ENCODE results near the gene SHISA9. TPM values are rescaled to one million over a fixed set of nuclear protein-coding genes. Genes with fewer than 3 reads are reported as not detected.

The SHISA9 gene
- total RNA-seq, 1 donor from 2014 or later: 0.99 TPM

DNA sequence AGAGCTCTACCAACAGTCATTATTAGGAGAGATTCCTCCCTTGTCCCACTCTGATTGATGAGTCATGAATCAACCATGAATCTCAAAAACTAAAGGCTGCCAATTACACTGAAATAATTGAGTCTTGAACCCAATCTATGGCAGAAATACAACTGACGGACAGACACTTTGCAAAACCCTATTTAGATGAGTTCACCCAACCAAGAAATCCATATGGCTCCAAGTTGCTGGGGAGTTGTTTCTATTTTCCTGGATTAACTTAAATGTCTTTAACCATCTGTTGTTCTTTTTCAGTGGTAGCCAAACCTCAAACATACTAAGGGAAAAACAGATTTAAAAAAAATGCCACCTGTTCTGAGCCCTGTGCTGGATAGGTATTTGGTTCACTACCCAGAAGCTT, 151.0 kb downstream of the SHISA9 start:
- ATAC-seq (no peak), DNase-seq (no peak)
- intact Hi-C loops (cut with micrococcal nuclease): no loop called here

DNA sequence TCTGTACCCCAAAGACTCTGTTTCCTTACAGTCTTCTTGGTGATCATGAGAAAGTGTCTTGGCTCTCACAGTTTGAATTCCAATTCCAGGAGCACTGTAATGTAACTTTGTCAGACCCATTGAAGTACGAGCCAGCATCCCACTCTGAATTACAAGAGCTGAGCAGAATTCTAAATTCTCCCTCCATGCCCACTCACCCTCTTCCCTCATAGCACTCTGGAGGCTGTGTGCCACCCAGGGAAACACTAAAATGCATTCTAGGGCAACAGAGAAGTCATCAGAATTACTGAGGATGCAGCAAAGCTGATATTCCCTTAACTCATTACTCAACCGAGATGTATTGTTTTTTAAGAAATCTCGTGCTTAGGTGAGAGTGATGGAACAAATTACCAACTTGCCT, 154.1 kb downstream of the SHISA9 start:
- intact Hi-C loops (cut with micrococcal nuclease): no loop called here
- DNase-seq (no peak), ATAC-seq (no peak)

DNA sequence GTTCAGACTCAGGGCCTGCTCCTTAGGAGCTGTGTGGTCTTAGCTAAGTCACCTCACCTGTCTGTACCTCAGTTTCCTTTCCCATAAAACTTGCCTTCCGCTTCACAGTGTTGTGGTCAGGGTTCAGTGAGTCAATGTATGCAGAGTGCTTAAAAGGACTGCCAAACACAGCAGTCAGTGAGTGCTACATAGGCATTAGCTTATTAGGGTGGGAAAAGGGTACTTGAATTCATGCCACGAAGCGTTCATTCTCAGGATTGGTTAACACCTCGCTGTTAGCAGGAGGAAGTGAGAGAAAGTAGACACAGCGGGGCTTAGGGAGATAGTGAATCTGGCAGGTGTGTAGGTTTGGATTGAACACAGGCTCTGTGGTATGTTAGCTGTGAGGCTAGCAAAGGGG, 155.2 kb downstream of the SHISA9 start:
- ATAC-seq (no peak), DNase-seq (no peak)
- intact Hi-C loops (cut with micrococcal nuclease): no loop called here

DNA sequence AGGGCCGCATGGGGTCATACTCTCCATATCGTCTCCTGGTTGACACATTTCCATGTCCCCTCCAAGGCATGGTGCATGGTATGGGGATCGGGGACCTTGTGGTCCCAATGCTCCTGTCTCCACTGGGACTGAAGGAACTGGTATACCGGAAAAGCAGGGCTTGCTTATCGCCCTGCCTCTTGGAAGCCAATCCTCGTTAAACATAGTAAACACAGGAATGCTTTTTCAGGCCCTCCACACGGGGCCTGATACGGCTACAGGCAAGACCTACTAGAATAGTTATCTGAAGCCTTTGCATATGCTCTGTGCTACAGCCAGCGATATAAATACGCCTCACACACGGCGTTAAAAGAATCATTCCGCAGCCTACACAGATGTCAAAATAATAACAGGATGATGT, 159.5 kb downstream of the SHISA9 start:
- ATAC-seq (no peak), DNase-seq (no peak)
- intact Hi-C loops (cut with micrococcal nuclease): no loop called here

DNA sequence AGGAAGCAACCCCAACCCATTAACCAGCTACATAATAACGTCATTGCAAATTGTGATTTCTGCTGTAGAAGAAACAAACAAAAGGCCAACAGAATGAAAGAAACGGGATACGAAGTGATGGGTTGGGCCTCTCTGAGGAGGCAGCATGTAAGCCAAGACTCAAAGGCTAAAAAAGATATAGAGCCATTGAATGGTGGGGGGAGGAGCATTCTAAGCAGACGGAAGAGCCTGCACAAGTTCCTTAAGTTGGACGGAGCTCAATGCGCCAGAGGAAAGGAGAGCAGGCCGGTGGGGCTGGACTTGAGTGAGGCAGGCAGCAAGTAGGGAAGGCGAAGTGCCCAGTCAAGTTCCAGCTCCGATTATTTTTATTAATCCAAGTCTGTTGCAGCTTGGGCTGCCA, 160.3 kb downstream of the SHISA9 start:
- intact Hi-C loops (cut with micrococcal nuclease): no loop called here
- ATAC-seq (no peak), DNase-seq (no peak)

DNA sequence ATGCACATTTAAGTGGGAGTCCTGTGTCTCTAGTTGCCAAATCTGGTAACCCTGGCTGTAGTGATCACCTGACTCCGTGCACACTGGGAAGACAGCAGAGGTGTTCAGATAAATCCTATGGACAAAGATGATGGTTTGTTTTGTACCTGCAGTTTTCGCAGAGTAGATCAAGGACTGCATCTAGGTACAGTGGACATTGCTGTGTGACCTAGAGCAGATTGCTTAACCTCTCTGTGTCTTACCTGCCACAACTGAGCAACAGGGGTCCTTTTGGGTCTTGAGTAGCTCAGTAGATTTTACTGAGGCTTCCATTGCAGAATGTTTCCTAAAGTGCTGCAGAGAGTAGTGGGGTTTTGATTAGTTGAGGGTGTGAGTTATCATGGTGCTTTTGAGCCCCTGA, 160.8 kb downstream of the SHISA9 start:
- DNase-seq (no peak), ATAC-seq (no peak)
- intact Hi-C loops (cut with micrococcal nuclease): no loop called here

DNA sequence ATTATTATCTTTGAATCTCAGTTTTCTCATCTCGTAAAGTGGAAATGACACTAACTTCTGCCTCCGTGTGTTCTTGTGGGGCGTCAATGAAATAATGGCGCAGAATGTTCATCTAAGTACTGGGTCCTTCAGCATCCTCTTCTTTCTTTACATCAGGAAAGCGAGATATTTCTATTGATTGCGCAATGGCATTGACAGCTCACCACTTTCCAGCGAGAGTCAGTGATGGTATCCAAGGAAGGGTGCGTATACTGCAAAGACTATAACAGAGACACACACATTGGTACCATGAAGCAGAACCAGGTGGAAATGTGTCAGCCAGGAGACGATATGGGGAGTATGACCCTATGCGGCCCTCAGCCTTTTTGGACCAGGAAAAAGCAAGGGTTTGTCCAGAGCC, 162.1 kb downstream of the SHISA9 start:
- ATAC-seq: no peak
- intact Hi-C loops (cut with micrococcal nuclease): no loop called here
- DNase-seq: no peak

DNA sequence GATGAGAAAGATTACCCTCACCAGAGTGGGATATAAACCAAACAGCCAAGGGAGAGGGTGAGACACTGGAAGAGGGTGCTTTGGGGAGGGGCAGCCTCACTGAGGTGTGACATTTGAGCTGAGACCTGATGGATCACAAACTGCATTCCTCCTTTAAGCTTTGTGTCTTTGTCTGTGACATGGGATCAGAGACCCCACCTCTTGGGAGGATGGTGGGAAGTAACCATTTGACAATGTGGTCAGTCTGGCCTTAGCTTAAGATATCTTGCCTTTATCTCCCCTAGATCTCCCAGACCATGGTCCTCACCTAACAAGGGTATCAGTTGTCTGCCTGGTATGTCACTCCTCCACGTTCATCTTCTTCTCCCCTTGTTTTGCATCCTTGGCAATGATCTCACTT, 163.4 kb downstream of the SHISA9 start:
- DNase-seq: no peak
- intact Hi-C loops (cut with micrococcal nuclease): no loop called here
- ATAC-seq: no peak

DNA sequence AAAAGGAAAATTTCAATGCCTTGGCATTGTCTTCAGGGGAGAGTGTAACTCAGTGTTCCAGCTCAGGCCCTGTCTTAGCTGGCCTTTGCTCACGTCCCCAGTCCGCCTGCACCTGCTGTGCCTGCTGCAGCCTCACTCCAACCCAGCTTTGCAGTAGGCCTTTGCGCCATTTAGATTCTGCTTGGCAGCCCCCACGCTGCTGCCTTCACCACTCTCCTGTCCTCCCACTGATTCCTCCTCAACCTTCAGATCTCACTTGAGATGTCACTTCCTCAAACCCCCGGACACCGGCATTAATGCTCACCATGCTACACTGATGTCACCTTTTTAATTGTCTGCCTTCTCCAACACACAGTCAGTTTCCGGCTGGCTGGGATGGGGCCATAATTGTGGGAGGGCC, 166.2 kb downstream of the SHISA9 start:
- intact Hi-C loops (cut with micrococcal nuclease): no loop called here
- ATAC-seq: no peak
- no peak for DNase-seq

DNA sequence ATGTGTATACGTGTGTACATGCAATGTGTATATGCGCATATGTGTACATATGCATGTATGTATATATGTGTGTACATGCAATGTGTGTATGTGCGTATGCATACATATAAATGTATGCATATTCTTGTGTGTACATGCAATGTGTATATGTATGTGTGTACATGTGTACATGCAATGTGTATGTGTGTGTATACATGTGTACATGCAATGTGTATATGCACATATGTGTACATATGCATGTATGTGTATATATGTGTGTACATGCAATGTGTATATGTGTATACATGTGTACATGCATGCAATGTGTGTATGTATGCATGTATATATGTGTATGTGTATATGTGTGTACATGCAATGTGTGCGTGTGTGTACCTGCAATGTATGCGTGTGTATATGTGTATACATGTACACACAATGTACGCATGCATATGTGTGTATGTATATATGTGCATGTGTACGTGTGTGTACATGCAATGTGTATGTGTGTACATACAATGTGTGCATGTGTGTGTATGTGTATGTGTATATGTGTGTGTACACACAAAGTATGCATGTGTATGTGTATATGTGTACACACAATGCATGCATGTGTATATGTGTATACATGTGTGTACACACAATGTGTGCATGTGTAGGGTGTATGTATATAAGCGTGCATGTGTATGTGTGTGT, 167.7 kb downstream of the SHISA9 start:
- no peak for ATAC-seq
- DNase-seq: no peak
- intact Hi-C loops (cut with micrococcal nuclease): no loop called here

DNA sequence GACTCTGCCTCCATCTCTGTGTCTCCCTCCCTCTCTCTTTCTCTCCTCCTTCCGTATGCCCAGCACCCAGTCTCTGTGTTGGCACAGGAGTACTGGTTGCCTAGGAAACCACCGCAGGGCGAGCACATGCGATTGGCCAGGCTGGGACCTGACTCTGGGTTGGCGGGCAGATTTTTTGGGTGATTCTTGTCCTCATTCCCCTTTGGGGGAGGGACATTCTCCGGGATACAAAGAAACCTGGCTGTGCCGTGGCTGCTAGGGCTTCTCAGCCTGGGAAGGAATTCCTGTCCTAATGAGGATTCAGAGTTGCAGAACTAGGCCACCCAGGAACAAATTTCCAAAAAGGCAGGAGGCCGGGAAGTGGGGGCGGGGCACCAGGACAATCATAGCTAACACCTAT, 168.9 kb downstream of the SHISA9 start:
- no peak for DNase-seq
- ATAC-seq: no peak
- intact Hi-C loops (cut with micrococcal nuclease): no loop called here

DNA sequence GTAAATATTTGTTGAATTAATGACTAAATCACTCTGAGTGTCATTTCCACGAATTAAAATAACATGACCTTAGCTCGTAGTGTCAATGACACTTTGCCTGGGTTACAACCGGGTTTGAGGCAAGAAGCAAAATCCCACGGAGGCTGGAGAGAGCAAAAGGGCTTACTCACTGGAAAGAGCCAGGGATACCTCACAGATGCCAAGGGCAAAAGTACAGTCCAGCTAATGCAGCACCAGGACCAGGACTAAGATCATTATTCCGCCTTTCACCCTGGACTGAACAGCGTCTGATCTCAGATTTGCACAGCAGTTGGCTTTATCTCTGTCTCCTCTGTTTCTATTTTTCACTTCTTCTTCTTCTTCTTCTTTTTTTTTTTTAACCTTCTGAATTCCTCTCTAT, 175.5 kb downstream of the SHISA9 start:
- intact Hi-C loops (cut with micrococcal nuclease): no loop called here
- no peak for ATAC-seq
- no peak for DNase-seq

DNA sequence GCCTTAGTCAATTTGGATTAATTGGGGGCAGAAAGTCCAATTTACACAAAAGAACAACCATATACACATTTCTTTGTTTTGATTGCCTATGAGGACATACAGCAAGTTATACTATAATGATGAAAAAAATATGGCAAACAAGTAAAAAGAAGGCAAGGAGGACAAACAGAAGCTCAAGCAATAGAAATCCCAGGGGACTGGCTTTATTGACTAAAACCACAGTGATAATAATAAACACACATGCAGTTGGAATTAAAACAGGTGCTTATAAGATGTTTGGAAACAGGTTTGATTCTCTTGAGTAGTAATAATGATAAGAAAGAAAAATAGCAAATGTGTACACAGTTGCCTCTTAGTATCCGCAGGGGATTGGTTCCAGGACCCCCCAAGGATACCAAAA, 176.4 kb downstream of the SHISA9 start:
- intact Hi-C loops (cut with micrococcal nuclease): no loop called here
- no peak for DNase-seq
- ATAC-seq: no peak

DNA sequence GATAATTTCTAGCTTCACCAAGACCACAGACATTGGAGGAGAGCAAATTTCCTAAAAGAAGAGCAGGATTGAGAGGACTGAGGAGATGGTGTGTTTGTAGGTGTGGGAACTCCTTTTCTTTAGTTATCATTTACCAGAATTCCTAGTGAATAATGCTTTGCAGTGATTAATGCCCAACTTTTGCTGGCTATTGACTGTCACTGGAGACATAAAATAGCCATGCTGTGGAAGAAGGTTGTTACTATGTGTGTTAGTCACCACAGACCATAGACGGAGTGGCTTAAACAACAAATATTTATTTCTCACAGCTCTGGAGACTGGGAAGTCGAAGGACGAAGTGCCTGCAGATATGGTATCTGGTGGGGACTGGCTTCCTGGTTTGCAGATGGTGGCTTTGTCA, 179.1 kb downstream of the SHISA9 start:
- intact Hi-C loops (cut with micrococcal nuclease): no loop called here
- DNase-seq (no peak), ATAC-seq (no peak)

DNA sequence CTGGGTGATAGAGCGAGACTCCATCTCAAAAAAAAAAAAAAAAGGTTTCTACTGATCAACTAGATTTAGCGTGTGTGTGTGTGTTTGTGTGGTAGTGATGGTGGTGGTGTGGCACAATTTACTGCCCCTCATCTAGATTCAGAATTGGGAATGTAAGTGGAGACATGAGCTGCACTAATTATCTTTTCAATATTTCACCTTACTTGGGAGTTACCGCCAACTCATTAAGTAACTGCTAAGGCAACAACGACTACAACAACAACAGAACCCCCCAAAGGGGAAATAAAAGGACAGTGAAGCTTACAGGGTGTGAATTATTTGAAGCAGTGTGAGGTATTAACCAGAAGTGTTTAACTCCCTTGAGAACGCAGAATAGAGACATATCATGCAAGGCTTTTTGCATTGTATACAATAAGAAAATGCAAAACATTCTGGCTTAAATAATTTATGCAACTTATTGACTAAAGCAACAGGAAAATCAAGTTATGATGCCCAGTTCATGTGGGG, 180.5 kb downstream of the SHISA9 start:
- DNase-seq (no peak), ATAC-seq (no peak)
- intact Hi-C loops (cut with micrococcal nuclease): no loop called here

DNA sequence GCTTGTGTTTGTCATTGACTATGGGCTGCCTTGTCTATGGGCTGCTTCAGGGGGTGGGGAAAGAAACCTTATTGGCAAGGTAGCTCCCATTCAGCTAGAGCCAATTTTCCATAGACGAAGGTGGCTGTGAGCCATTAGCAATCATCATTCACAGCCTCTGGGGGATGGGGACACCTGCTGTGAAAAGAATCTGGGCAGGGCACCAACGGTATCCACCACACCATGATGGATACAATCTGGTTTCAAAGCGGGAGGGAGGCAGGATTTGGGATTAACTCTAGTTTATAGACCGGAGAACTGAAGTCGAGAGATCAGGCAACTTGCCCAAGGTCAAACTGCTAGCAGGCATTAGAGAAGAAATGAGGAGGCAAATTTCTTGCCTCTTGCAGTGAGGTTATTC, 182.3 kb downstream of the SHISA9 start:
- no peak for ATAC-seq
- no peak for DNase-seq

DNA sequence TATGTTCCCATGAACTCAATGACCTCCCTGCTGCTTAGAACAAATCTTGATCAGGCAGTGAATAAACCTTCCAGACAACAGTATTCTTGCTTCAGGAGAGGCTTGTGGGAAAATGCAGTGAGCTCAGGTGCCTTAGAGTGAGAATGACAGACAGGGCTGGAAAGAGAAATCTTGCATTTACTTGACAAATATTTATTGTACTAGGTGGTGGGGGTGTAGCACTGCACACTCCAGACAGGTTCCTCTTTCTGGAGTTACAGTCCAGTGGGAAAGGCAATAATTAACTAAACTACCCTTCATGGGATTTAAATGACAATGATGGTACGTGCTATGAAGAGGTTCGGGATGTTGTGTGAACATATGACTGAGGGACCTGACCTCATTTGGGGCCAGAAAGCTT, 182.9 kb downstream of the SHISA9 start:
- DNase-seq (no peak), ATAC-seq (no peak)
- intact Hi-C loops (cut with micrococcal nuclease): no loop called here

More for the DNA sequence above, 182.3 kb downstream of the SHISA9 start:
- intact Hi-C loops (cut with micrococcal nuclease): no loop called here

DNA sequence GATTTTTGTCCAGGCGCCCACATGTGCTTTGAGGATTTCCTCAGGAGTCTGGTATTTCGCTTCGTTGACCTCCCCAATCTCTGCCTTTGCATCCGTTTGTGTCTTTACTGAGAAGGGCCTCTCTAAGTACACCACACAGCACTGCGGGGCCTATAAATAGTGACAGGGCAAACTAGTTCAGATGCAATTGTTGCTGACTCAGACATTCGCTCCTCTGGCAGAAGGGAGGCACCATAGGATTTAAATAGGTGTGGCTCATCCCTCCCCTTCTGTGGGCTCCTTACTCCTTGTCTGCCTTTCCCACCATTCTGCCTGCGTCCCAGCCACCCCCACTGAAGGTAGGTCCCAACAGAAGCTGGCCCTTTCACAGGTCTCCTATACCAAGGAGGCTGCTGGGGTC, 192.3 kb downstream of the SHISA9 start:
- DNase-seq (no peak), ATAC-seq (no peak)
- intact Hi-C loops (cut with micrococcal nuclease): no loop called here

DNA sequence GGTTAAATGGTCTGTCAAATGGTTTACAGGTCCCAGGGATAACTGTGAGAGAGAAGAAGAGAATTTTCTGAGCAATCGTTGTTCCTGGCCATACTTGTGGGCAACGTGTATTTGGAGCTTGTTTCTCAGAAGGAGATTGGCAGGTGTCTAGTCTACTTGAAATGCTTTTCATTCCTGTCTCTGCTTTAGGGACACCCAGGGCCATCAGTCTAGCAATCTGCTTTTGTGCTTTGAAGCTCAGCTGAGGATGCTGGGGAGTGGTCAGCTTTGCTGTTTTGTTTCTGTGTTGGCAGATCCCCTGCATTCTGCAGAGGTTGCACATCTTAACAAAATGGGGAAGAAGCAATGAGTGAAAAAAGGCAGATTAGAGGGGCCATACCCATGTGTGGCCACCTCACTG, 193.7 kb downstream of the SHISA9 start:
- no peak for DNase-seq
- intact Hi-C loops (cut with micrococcal nuclease): no loop called here
- ATAC-seq: no peak

DNA sequence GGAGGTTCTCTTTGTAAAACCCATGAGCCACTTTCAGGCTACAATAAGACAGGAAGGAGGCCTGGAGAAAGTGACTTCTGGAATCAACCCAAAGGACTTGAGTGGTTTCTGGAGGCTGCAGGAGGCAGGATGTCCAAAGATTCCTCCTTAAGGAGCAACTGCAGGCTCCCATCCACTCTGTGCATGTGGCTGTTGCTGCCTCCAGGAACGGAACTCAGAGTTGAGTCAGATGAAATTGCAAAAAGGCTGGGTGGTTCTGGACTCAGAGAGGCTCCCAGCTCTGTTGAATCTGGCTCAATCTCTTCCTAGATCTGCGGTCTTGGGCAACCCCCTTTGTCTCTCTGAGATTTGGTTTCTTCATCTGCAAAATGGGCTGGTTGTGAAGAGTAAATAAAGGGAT, 197.1 kb downstream of the SHISA9 start:
- intact Hi-C loops (cut with micrococcal nuclease): no loop called here
- ATAC-seq (no peak), DNase-seq (no peak)

DNA sequence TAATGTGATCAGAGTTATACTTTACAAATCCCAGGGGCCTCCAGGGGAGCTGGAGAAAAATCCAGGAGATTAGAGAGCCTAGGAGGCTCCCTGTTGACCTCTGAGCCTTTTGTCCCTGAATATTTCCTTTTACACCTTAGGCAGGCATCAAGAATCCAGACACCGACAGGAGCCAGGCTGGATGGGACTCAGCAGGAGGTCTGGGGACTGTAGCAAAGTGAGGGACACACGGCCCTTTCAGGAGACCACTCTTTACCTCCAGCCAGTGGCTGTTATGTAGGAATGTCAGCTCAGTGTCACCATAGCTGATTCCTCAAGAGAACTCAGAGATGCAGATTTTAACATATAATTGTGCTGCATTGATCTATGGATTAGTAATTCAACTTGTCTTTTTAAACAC, 198.4 kb downstream of the SHISA9 start:
- ATAC-seq: no peak
- intact Hi-C loops (cut with micrococcal nuclease): no loop called here

DNA sequence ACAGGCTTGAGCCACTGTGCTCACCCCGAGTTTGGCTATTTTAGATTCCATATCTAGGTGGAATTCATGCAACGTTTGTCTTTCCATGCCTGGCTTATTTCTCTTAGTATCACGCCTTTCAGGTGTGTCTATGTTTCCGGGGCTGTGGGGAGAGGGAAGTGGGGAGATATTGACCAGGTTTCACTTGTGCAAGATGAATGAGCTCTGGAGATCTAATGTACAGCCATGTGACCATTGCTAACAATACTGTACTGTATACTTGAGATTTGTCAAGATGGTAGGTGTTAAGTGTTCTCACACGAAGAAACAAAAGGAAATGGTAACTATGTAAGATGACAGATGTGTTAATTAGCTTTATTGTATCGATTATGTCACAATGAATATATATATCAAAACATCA, 199.6 kb downstream of the SHISA9 start:
- intact Hi-C loops (cut with micrococcal nuclease): no loop called here
- DNase-seq: no peak
- ATAC-seq: no peak

More for the DNA sequence above, 198.4 kb downstream of the SHISA9 start:
- no peak for DNase-seq

Data from left ventricle myocardium superior (tissue), 1 donor.